Prostate gland (tissue), 2 donors: Measurements from ENCODE around the gene MAMLD1.

Experiments used
- CTCF ChIP-seq, 4 experiments: fragments of 200-600 bp in 2 of 4; fragments of 450-650 bp in 2 of 4; sonication (generic) in 2 of 4; IDR thresholded peaks; 1 replicate in 3 of 4; 2 replicates in 1 of 4; pipeline ENCODE4 v1.5.1; 2016 to 2019; ENCODE audit warnings: antibody characterized with exemption in 4 of 4, mild to moderate bottlenecking in 2 of 4, moderate library complexity in 2 of 4
- POLR2A ChIP-seq: fragments of 450-650 bp; IDR thresholded peaks from one replicate; pipeline ENCODE4 v1.6.1; 2016; ENCODE audit warnings: antibody characterized with exemption, mild to moderate bottlenecking
- POLR2AphosphoS5 ChIP-seq: sonication (generic); formaldehyde crosslinking; IDR thresholded peaks from one replicate; pipeline ENCODE4 v1.6.1; 2017; ENCODE audit warnings: antibody characterized with exemption

DNA sequence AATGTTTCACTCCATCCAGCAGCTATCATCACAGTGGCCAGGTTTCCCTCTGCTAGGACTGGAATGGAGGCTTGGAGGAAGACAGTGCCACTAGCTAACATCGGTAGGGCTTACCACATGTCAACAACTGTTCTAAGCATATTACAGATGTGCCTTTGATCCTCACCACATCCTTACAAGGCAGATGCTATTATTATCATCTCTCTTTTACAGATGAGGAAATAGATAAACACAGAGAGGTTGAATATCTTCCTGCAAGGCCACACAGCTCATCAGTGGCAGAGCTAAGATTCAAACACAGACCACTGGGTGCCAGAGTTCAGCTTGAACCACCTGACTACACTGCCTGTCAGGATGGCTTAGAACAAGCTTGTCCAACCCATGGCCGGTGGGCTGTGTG is 47.4 kb downstream of the MAMLD1 start:
- TF ChIP-seq CTCF (IDR thresholded peaks at IDR 0.05): no peak
- TF ChIP-seq POLR2A: no peak
- no peak for TF ChIP-seq POLR2AphosphoS5
